Suppressor macrophage treated with lipopolysaccharide for 1 hour (primary cell): Measurements from ENCODE around the gene C16orf87.
"Not testable (repeated sequence)": the region's sequence is repeated elsewhere in the genome, so short reads cannot be mapped to it uniquely, and the experiment has no call there.

Source experiments
- DNase-seq, 3 donors: peaks; one replicate each; pipeline ENCODE4 v3.0.0-alpha.2; 2020 to 2022

The C16orf87 gene

GRCh38 chr16:46797501-46797900 is 33.5 kb downstream of the C16orf87 start:
- DNase-seq: no peak

- no peak for DNase-seq
Measured at GRCh38 chr16:46796764-46797269, 34.2 kb downstream of the C16orf87 start.

- DNase-seq: no peak
Measured at GRCh38 chr16:46793841-46794240, 37.1 kb downstream of the C16orf87 start.

- no peak for DNase-seq
Measured at GRCh38 chr16:46790599-46791270, 40.2 kb downstream of the C16orf87 start.

GRCh38 chr16:46789499-46790414 is 41.2 kb downstream of the C16orf87 start:
- peak; percentile 74 to 87 (median 75) for DNase-seq

GRCh38 chr16:46788891-46789474 is 42.0 kb downstream of the C16orf87 start:
- DNase-seq: peak in 2 of 3 donors; percentile 41 to 47

GRCh38 chr16:46787909-46788308 is 43.1 kb downstream of the C16orf87 start:
- DNase-seq: peak; percentile 52 to 78 (median 71)

- no peak for DNase-seq
Measured at GRCh38 chr16:46785076-46785845, 45.7 kb downstream of the C16orf87 start.

GRCh38 chr16:46784569-46784968 is 46.4 kb downstream of the C16orf87 start:
- DNase-seq: not testable (repeated sequence)

GRCh38 chr16:46783800-46784199 is 47.2 kb downstream of the C16orf87 start:
- DNase-seq: no peak

- no peak for DNase-seq
Measured at GRCh38 chr16:46782320-46782719, 48.7 kb downstream of the C16orf87 start.

GRCh38 chr16:46777804-46778203 is 53.2 kb downstream of the C16orf87 start:
- no peak for DNase-seq

GRCh38 chr16:46775214-46775613 is 55.8 kb downstream of the C16orf87 start:
- no peak for DNase-seq

- peak; percentile 44 to 49 (median 47) for DNase-seq
Measured at GRCh38 chr16:46774743-46775177, 56.2 kb downstream of the C16orf87 start.

GRCh38 chr16:46772463-46772862 is 58.5 kb downstream of the C16orf87 start:
- no peak for DNase-seq

- no peak for DNase-seq
Measured at GRCh38 chr16:46768809-46769208, 62.2 kb downstream of the C16orf87 start.

GRCh38 chr16:46765050-46765449 is 65.9 kb downstream of the C16orf87 start:
- no peak for DNase-seq

- DNase-seq: no peak
Measured at GRCh38 chr16:46763147-46763546, 67.8 kb downstream of the C16orf87 start.

GRCh38 chr16:46762583-46762982 is 68.4 kb downstream of the C16orf87 start:
- DNase-seq: no peak

- no peak for DNase-seq
Measured at GRCh38 chr16:46759309-46759708, 71.7 kb downstream of the C16orf87 start.

GRCh38 chr16:46757339-46758050 is 73.5 kb downstream of the C16orf87 start:
- no peak for DNase-seq

GRCh38 chr16:46756772-46757171 is 74.2 kb downstream of the C16orf87 start:
- no peak for DNase-seq
